Stimulated activated CD4-positive, alpha-beta T cell treated with anti-CD3 and anti-CD28 coated beads, Interleukin-15, amount 100 ng/mL, for 1 hour (primary cell): ENCODE measurements around the gene PDGFB.
A peak's percentile ranks its signal among the peaks of the same experiment; 100 is the strongest.

ENCODE experiments used
- DNase-seq, 2 donors: peaks; one replicate each; pipeline ENCODE4 v3.0.0-alpha.2; 2020; ENCODE audit warnings: low read depth in 1 of 2, low spot score in 1 of 2

Gene PDGFB

DNA sequence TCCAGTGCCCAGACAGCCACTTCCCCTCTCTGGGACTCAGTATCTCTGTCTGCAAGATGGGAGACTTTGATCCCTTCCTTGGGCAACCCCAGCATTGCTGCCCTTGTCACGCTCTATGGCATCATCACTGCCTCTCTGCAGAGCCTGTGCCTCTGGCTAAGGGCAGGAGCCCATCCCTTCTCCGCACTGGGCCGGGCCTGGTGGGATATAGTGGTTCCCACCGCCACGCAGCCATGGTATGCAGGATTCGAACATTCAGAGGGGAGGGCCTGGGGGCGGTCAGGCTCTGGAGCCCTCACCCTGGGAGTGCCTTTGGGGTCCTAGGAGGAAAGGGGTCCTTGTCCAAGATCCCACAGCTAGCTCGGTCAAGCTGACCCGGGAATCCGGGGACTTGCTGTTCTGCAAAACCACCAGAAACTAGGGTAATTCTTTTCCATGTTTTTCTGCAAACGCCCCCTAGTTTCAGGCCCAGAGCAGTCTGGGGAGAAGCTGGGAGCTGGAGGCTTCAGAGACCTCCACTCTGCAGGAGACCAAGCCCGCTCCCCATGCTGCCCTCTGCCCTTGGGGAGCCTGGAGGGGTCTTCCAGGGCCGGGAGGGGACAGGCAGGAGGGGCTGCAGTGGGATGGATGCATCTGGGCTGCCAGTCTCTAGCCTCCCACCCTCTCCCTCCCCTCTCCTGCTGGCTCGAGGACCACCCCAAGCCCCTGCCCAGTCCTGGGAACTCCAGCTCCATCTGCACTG, 67.9 kb downstream of the PDGFB start:
- no peak for DNase-seq

DNA sequence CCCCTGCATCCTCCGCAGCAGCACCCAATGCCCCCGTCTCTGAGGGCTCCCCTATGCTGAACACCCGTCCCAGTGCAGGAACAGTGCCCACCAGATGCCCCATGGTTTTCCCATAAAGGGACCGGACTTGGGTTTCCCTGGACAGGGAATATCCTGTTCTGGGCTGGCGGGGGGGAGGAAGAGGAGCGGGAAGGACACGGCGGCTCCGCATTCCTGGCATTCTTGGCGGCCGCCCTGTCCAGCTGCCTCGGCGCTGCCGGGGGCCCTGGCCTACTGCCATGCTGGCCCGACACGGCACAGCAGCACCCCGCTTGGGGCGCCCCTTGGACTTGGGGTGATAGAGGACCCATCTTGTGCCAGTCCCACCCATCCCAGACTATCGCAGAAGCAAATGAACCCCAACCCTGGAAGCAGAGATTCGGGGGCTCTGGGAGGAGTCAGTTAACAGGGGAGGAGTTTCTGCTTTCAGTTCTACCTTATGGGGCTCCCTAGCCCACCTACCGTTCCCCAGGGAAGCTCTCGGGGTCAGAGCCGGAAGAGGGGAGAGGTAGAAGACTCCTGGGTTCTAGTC, 68.6 kb downstream of the PDGFB start:
- DNase-seq = no peak

DNA sequence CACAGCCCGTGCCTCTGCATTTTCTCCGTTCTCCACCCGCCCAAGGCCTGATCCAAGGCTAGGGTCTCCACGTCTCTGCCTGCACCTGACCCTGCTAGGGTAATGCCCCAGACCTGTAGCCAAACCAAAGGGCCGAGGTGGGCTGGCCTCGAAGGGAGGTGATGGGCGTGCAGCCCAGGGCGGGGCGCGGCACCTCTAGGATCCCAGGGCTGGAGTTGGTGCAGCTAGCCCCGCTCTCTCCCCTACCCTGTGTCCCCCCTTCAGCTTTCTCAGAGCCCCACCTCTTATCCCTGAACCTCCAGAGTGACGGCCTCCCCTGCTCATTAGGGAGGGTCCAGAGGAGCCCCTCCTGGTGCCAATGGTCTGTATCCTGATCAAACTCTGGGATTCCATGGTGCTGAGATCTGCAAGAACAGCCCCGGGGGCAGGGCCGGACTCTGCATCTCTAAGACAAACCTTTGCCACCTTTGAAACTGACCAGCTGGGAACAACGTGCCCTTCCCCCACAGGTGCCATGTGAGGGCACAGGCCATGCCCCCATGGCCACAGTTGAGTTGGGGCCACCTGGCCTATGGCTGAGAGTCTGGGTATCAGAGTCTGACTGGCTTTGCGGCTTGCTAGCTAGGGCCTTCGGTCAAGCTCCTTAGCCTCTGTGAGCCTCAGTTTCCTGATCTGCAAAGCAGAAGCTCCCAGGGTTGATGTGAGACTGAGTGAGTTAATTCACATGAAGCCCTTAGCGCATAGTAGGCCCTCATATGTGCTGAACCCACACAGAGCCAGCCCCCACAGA, 69.2 kb downstream of the PDGFB start:
- no peak for DNase-seq

DNA sequence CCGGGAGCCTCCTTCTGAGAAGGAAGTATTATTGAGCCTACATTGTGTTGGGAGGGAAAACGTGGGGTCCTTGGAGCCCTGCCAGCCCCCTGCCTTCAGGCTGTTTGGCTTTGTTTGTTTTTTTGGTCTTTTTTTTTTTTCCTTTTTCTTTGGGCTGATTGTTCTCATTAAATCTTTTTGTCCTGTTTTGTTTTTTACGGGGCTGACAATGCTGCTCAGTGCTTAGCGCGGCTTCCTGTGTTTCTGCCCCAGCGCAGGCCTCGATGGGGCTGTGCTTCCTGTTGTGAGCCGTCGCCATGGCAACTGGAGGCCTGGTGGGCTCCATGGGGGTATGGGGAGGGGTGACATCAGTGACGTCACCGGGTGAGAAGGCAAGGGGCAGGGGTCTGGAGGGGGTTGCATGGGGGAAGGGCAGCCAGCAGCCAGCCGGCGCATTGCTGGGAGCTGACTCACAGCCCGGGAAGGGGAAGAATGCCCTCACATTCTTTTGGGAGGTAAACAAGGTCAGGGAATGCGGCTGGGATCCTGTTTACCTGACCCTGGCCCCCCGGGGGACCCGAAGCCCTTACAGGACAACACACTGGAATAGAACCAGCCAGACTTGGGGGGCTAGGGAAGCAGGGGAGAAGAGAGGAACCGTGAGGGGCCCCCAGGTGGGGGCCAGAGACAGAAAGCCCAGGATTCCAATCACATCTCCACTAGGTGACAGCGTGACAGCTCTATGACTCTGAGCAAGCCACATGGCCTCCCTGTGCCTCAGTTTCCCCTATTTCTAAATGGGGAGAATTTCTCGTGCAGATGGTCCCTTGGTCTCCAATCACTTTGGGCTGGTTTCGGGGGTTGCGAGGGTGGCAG, 70.1 kb downstream of the PDGFB start:
- peak; percentile 27 to 39 for DNase-seq

DNA sequence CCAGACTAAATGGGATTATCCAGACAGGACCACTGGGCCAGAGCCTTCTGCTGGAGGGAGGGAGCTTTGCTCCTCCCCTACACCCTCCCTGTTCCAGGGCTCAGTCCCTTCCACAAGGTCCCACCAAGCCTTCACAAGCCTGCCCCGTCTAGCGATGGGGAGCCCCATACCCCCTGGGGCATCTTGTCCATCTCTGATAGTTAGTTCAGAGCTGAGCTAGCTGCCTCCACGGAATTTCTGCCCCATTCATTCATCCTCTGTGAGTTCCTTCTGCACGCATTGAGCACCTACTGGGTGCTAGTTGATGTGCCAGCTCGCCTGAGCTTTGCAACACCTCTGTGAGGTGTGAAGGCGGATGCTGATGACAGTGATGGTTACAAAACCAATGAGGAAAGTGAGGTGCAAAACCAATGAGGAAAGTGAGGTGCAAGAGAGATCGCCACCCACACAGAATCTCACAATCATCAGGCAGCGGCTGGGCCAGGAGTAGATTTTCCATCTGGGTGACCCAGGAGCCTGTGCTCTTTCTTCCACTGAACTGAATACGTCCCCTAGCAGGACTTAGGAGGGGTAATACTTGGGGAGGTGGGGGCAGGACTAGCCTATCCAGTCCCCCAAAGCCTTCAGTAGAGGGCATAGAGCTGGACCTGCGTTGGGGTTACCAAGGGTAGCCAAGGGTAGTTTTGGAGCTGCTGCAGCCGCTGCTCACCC, 70.8 kb downstream of the PDGFB start:
- no peak for DNase-seq
